Neutrophil (primary cell): Measurements from ENCODE around the gene MITF.

Experiments
- H3K27ac ChIP-seq: fragments of 200-600 bp; sonication (generic); 2 replicates; pipeline ENCODE4 v1.5.1; 2016; ENCODE audit warnings: mild to moderate bottlenecking, moderate library complexity
- H3K27me3 ChIP-seq: fragments of 200-600 bp; sonication (generic); 2 replicates; pipeline ENCODE4 v1.6.0; 2016; ENCODE audit warnings: mild to moderate bottlenecking
- H3K36me3 ChIP-seq: fragments of 200-600 bp; sonication (generic); 2 replicates; pipeline ENCODE4 v1.5.1; 2017
- H3K4me1 ChIP-seq, 2 experiments: fragments of 200-600 bp in 1 of 2; sonication (generic) in 1 of 2; 1 replicate in 1 of 2; 2 replicates in 1 of 2; pipeline versions ENCODE4 v1.5.1 to v1.6.1; 2013 to 2016; ENCODE audit warnings: low read depth in 1 of 2, low read length in 1 of 2, mild to moderate bottlenecking in 1 of 2, moderate library complexity in 1 of 2; ENCODE audit not compliant: control insufficient read depth in 1 of 2, insufficient read depth in 1 of 2
- H3K4me3 ChIP-seq, 2 experiments: fragments of 200-600 bp in 1 of 2; sonication (generic) in 1 of 2; 1 replicate in 1 of 2; 2 replicates in 1 of 2; pipeline ENCODE4 v1.5.1; 2013 to 2016; ENCODE audit warnings: low read depth in 1 of 2, low read length in 1 of 2, mild to moderate bottlenecking in 1 of 2, moderate library complexity in 1 of 2
- H3K9me3 ChIP-seq: fragments of 200-600 bp; sonication (generic); 2 replicates; pipeline ENCODE4 v1.5.1; 2016
- CTCF ChIP-seq: fragments of 200-600 bp; sonication (generic); IDR thresholded peaks from 2 replicates; pipeline ENCODE4 v1.5.1; 2016; ENCODE audit warnings: antibody characterized with exemption

MITF gene

GRCh38 chr3:69710153-69710977 is 28.9 kb upstream of the MITF start:
- no peaks in the 10 kb centered on the region for H3K27me3 ChIP-seq
- no peaks in the 10 kb centered on the region for H3K36me3 ChIP-seq
- no peak overlapping the region for H3K4me3 ChIP-seq
- no peak for TF ChIP-seq CTCF
- no peak overlapping the region for H3K27ac ChIP-seq
- H3K9me3 ChIP-seq = no peaks in the 10 kb centered on the region
- no peaks in the 10 kb centered on the region for H3K4me1 ChIP-seq

GRCh38 chr3:69712269-69712668 is 27.0 kb upstream of the MITF start:
- Histone ChIP-seq H3K9me3 (no peaks in the 10 kb centered on the region), H3K4me1 (no peaks in the 10 kb centered on the region), H3K27ac (no peak overlapping the region), H3K4me3 (no peak overlapping the region), H3K36me3 (no peaks in the 10 kb centered on the region), H3K27me3 (no peaks in the 10 kb centered on the region)
- no peak for TF ChIP-seq CTCF

GRCh38 chr3:69712933-69713332 is 26.3 kb upstream of the MITF start:
- Histone ChIP-seq H3K9me3 (no peaks in the 10 kb centered on the region), H3K27ac (no peak overlapping the region), H3K4me3 (no peak overlapping the region), H3K36me3 (no peaks in the 10 kb centered on the region), H3K27me3 (no peaks in the 10 kb centered on the region), H3K4me1 (no peaks in the 10 kb centered on the region)
- no peak for TF ChIP-seq CTCF

- no peak for TF ChIP-seq CTCF
- Histone ChIP-seq H3K4me3 (no peak overlapping the region), H3K27me3 (no peaks in the 10 kb centered on the region), H3K9me3 (no peaks in the 10 kb centered on the region), H3K27ac (no peak overlapping the region), H3K36me3 (no peaks in the 10 kb centered on the region), H3K4me1 (no peaks in the 10 kb centered on the region)
These were observed 24.1 kb upstream of the MITF start for GRCh38 chr3:69715204-69715603.

- no peaks in the 10 kb centered on the region for H3K9me3 ChIP-seq
- H3K4me3 ChIP-seq = no peak overlapping the region
- H3K4me1 ChIP-seq = no peaks in the 10 kb centered on the region
- no peaks in the 10 kb centered on the region for H3K36me3 ChIP-seq
- H3K27me3 ChIP-seq = no peaks in the 10 kb centered on the region
- TF ChIP-seq CTCF = no peak
- H3K27ac ChIP-seq = no peak overlapping the region
These were observed 23.1 kb upstream of the MITF start for GRCh38 chr3:69716119-69716518.
